ENCODE measurements around the gene HARBI1. TPM values are rescaled to one million over a fixed set of nuclear protein-coding genes. Genes with fewer than 3 reads are reported as not detected.

The HARBI1 gene
- polyA plus RNA-seq, 1 donor from 2014 or later, result 9.5 TPM

DNA sequence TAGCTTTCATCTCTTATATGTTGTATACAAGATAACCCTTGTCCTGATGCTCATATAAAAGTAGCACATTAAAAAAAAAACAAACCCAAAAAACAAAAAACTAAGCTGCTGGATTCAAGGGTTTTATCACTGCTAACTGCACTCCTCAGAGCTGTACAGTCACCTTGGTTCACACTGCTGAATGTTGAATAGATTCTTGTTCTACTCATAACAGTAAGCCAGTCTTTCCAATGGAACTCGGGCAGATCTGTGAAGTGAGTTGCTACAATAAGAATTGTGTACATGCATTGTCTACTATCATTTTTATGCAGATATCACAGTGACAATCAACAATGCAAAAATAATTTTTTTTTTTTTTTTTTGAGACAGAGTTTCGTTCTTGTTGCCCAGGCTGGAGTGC is 4.7 kb downstream of the HARBI1 start:
- H3F3A ChIP-seq (ENCODE audit: insufficient read depth, low read length, poor library complexity, severe bottlenecking), result no peaks in the 10 kb centered on the region
- H3K9me3 ChIP-seq (ENCODE audit: low read length), result no peaks in the 10 kb centered on the region
- H4K20me1 ChIP-seq (ENCODE audit: insufficient read depth), result no peaks in the 10 kb centered on the region
- H3K27ac ChIP-seq (ENCODE audit: low read length), result no peak overlapping the region
- H3K9me2 ChIP-seq (ENCODE audit: insufficient read depth, low read length), result no peaks in the 10 kb centered on the region
- TF ChIP-seq POLR2AphosphoS5 (IDR thresholded peaks at IDR 0.05) (no peak), TAF1 (IDR thresholded peaks at IDR 0.05; ENCODE audit: low read depth) (no peak), EZH2 (IDR thresholded peaks at IDR 0.05; ENCODE audit: borderline replicate concordance, insufficient read depth, low read length, poor library complexity, severe bottlenecking) (no peak), MXI1 (conservative IDR thresholded peaks at IDR 0.05; ENCODE audit: poor library complexity, severe bottlenecking) (no peak), SMC3 (conservative IDR thresholded peaks at IDR 0.05; ENCODE audit: poor library complexity) (no peak), EP300 (conservative IDR thresholded peaks at IDR 0.05; ENCODE audit: poor library complexity, severe bottlenecking) (no peak), RAD21 (conservative IDR thresholded peaks at IDR 0.05) (no peak)
- TF ChIP-seq, protein P1, sequence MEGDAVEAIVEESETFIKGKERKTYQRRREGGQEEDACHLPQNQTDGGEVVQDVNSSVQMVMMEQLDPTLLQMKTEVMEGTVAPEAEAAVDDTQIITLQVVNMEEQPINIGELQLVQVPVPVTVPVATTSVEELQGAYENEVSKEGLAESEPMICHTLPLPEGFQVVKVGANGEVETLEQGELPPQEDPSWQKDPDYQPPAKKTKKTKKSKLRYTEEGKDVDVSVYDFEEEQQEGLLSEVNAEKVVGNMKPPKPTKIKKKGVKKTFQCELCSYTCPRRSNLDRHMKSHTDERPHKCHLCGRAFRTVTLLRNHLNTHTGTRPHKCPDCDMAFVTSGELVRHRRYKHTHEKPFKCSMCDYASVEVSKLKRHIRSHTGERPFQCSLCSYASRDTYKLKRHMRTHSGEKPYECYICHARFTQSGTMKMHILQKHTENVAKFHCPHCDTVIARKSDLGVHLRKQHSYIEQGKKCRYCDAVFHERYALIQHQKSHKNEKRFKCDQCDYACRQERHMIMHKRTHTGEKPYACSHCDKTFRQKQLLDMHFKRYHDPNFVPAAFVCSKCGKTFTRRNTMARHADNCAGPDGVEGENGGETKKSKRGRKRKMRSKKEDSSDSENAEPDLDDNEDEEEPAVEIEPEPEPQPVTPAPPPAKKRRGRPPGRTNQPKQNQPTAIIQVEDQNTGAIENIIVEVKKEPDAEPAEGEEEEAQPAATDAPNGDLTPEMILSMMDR (IDR thresholded peaks at IDR 0.05; ENCODE audit: poor library complexity, severe bottlenecking), result no peak
- TF ChIP-seq, protein P2, sequence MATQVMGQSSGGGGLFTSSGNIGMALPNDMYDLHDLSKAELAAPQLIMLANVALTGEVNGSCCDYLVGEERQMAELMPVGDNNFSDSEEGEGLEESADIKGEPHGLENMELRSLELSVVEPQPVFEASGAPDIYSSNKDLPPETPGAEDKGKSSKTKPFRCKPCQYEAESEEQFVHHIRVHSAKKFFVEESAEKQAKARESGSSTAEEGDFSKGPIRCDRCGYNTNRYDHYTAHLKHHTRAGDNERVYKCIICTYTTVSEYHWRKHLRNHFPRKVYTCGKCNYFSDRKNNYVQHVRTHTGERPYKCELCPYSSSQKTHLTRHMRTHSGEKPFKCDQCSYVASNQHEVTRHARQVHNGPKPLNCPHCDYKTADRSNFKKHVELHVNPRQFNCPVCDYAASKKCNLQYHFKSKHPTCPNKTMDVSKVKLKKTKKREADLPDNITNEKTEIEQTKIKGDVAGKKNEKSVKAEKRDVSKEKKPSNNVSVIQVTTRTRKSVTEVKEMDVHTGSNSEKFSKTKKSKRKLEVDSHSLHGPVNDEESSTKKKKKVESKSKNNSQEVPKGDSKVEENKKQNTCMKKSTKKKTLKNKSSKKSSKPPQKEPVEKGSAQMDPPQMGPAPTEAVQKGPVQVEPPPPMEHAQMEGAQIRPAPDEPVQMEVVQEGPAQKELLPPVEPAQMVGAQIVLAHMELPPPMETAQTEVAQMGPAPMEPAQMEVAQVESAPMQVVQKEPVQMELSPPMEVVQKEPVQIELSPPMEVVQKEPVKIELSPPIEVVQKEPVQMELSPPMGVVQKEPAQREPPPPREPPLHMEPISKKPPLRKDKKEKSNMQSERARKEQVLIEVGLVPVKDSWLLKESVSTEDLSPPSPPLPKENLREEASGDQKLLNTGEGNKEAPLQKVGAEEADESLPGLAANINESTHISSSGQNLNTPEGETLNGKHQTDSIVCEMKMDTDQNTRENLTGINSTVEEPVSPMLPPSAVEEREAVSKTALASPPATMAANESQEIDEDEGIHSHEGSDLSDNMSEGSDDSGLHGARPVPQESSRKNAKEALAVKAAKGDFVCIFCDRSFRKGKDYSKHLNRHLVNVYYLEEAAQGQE (IDR thresholded peaks at IDR 0.05; ENCODE audit: borderline replicate concordance), result no peak
- no peak overlapping the region for H2AFZ ChIP-seq (ENCODE audit: low read depth, low read length)
- peak overlapping the region; percentile 26 for H3K4me3 ChIP-seq (ENCODE audit: low read length)
- H3K27me3 ChIP-seq (ENCODE audit: insufficient read depth, low read depth, low read length), result no peaks in the 10 kb centered on the region
- H3K9ac ChIP-seq (ENCODE audit: low read length), result no peak overlapping the region
- peaks cover 7% of the 10 kb centered on the region for H3K79me2 ChIP-seq (replicated peaks; ENCODE audit: insufficient read depth, low read length)
- H3K4me2 ChIP-seq (ENCODE audit: low read length), result no peak overlapping the region
- H3K36me3 ChIP-seq (ENCODE audit: insufficient read depth, low read length), result no peaks in the 10 kb centered on the region

DNA sequence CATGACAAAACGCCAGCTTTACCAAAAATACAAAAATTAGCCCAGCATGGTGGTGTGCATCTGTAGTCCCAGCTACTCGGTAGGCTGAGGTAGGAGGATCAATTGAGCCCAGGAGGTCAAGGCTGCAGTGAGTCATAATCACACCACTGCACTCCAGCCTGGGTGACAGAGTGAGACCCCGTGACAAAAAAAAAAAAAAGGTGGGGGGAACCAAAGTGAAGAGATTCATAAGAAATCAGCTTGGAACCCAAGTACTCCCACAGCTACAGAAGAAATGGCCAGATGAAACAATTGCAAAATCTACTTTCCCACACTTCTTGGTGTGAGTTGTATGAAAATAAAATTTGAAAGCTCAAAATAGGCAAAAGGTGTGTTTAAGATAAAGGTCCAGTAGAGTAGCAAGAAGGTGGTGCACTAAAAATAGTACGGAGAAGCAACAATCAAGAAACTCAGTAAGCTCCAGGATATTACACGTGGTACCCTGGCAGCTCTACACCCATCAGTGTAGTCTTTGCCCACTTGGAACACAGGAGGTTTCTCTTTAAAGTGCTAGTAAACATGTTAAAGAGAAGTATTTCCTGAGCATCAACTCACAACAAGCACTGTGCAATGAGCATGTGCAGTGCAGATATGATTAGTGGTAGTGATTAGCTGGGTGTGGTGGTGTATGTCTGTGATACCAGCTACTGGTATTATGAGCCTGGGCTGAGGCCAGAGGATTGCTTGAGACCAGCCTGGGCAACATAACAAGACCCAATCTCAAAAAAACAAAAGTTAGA is 5.3 kb downstream of the HARBI1 start:
- Histone ChIP-seq H3K36me3 (ENCODE audit: insufficient read depth, low read length) (no peaks in the 10 kb centered on the region), H3K79me2 (replicated peaks; ENCODE audit: insufficient read depth, low read length) (peaks cover 7% of the 10 kb centered on the region), H2AFZ (ENCODE audit: low read depth, low read length) (no peak overlapping the region), H4K20me1 (ENCODE audit: insufficient read depth) (no peaks in the 10 kb centered on the region), H3K4me2 (ENCODE audit: low read length) (no peak overlapping the region), H3K9ac (ENCODE audit: low read length) (no peak overlapping the region), H3K9me2 (ENCODE audit: insufficient read depth, low read length) (no peaks in the 10 kb centered on the region), H3F3A (ENCODE audit: insufficient read depth, low read length, poor library complexity, severe bottlenecking) (no peaks in the 10 kb centered on the region), H3K27ac (ENCODE audit: low read length) (no peak overlapping the region), H3K4me3 (ENCODE audit: low read length) (peak overlapping the region; percentile 26), H3K9me3 (ENCODE audit: low read length) (no peaks in the 10 kb centered on the region), H3K27me3 (ENCODE audit: insufficient read depth, low read depth, low read length) (no peaks in the 10 kb centered on the region)
- TF ChIP-seq EZH2 (IDR thresholded peaks at IDR 0.05; ENCODE audit: borderline replicate concordance, insufficient read depth, low read length, poor library complexity, severe bottlenecking) (no peak), TAF1 (IDR thresholded peaks at IDR 0.05; ENCODE audit: low read depth) (no peak), MXI1 (conservative IDR thresholded peaks at IDR 0.05; ENCODE audit: poor library complexity, severe bottlenecking) (no peak), SMC3 (conservative IDR thresholded peaks at IDR 0.05; ENCODE audit: poor library complexity) (no peak)
- TF ChIP-seq, protein P1 (IDR thresholded peaks at IDR 0.05; ENCODE audit: poor library complexity, severe bottlenecking), result no peak
- TF ChIP-seq, protein P2 (IDR thresholded peaks at IDR 0.05; ENCODE audit: borderline replicate concordance), result no peak
